HFF-Myc (cell line): ENCODE results near the gene TMC2.

Experiments used
- DNase-seq: peaks from one replicate; pipeline ENCODE4 v3.0.0-alpha.2; 2011; ENCODE audit warnings: low read depth; ENCODE audit errors: extremely low read depth
- H3K4me3 ChIP-seq: replicated peaks from 2 replicates; pipeline ENCODE4 v1.5.1; 2011; ENCODE audit warnings: low read depth, mild to moderate bottlenecking, control low read depth, low read length
- CTCF ChIP-seq: IDR thresholded peaks from 2 replicates; pipeline ENCODE4 v1.5.1; 2012; ENCODE audit warnings: mild to moderate bottlenecking, low read depth, low read length, control low read depth; ENCODE audit errors: missing control alignments

The TMC2 gene

GRCh38 chr20:2602746-2603145 is 66.4 kb downstream of the TMC2 start:
- no peak overlapping the region for H3K4me3 ChIP-seq
- no peak for TF ChIP-seq CTCF
- DNase-seq, result no peak

- no peak for TF ChIP-seq CTCF
- no peak for DNase-seq
- no peak overlapping the region for H3K4me3 ChIP-seq
Observed at GRCh38 chr20:2603816-2604505, 67.6 kb downstream of the TMC2 start.

- no peak for DNase-seq
- H3K4me3 ChIP-seq, result no peak overlapping the region
- no peak for TF ChIP-seq CTCF
Observed at GRCh38 chr20:2604506-2604835, 68.1 kb downstream of the TMC2 start.

GRCh38 chr20:2606507-2607006 is 70.2 kb downstream of the TMC2 start:
- no peak overlapping the region for H3K4me3 ChIP-seq
- no peak for TF ChIP-seq CTCF
- no peak for DNase-seq

- H3K4me3 ChIP-seq, result no peak overlapping the region
- no peak for TF ChIP-seq CTCF
- no peak for DNase-seq
Observed at GRCh38 chr20:2610326-2610725, 74.0 kb downstream of the TMC2 start.

GRCh38 chr20:2610941-2611720 is 74.8 kb downstream of the TMC2 start:
- no peak for TF ChIP-seq CTCF
- no peak overlapping the region for H3K4me3 ChIP-seq
- DNase-seq, result no peak
